Retinal pigment epithelial cell (primary cell): Measurements from ENCODE around the gene ZNF175.

Source experiments
- DNase-seq: peaks from one replicate; pipeline ENCODE4 v3.0.0-alpha.2; 2010; ENCODE audit warnings: low read depth
- H3K4me3 ChIP-seq: 2 replicates; pipeline ENCODE4 v1.5.1; 2011; ENCODE audit warnings: mild to moderate bottlenecking, low read length, control low read depth, moderate library complexity
- CTCF ChIP-seq: conservative IDR thresholded peaks from 2 replicates; pipeline ENCODE4 v1.5.1; 2011; ENCODE audit warnings: low read depth, low read length, control low read depth, inconsistent platforms

ZNF175 gene

GRCh38 chr19:51531349-51532315 is 39.5 kb upstream of the ZNF175 start, which contains the start of gene SIGLEC6:
Gene SIGLEC6 (minus strand): TSS chr19:51531670. CDS start chr19:51531648, 22 bp downstream.
- H3K4me3 ChIP-seq = no peak within 1 kb of the TSS
- TF ChIP-seq CTCF = no peak
- DNase-seq = no peak

- no peak for DNase-seq
- no peak for TF ChIP-seq CTCF
- no peak overlapping the region for H3K4me3 ChIP-seq
Observed at GRCh38 chr19:51535535-51535934, 35.5 kb upstream of the ZNF175 start.

GRCh38 chr19:51539821-51540366 is 31.2 kb upstream of the ZNF175 start:
- no peak overlapping the region for H3K4me3 ChIP-seq
- TF ChIP-seq CTCF = no peak
- no peak for DNase-seq

GRCh38 chr19:51541458-51542357 is 29.4 kb upstream of the ZNF175 start:
- TF ChIP-seq CTCF = no peak
- no peak overlapping the region for H3K4me3 ChIP-seq
- no peak for DNase-seq

- no peak for DNase-seq
- no peak for TF ChIP-seq CTCF
Observed at GRCh38 chr19:51542699-51543098, 28.4 kb upstream of the ZNF175 start.

GRCh38 chr19:51544038-51544437 is 27.0 kb upstream of the ZNF175 start:
- TF ChIP-seq CTCF = no peak
- DNase-seq = no peak
- no peak overlapping the region for H3K4me3 ChIP-seq

More at GRCh38 chr19:51542699-51543098, 28.4 kb upstream of the ZNF175 start:
- H3K4me3 ChIP-seq = no peak overlapping the region
